GOT3 (cell line): ENCODE results near the gene SKP1.

Experiments
- DNase-seq: peaks from one replicate; lab custom pipeline; 2025; ENCODE audit warnings: mixed read lengths; lab: John Stamatoyannopoulos, UW

SKP1 gene

GRCh38 chr5:134143944-134144941 lies 32.5 kb downstream of the SKP1 start:
- no peak for DNase-seq

- no peak for DNase-seq
These were observed 33.3 kb downstream of the SKP1 start for GRCh38 chr5:134143431-134143830.

GRCh38 chr5:134142806-134143205 lies 33.9 kb downstream of the SKP1 start:
- no peak for DNase-seq

- no peak for DNase-seq
These were observed 34.7 kb downstream of the SKP1 start for GRCh38 chr5:134142052-134142451.

- DNase-seq, result no peak
These were observed 35.3 kb downstream of the SKP1 start for GRCh38 chr5:134141331-134142050.

- no peak for DNase-seq
These were observed 36.1 kb downstream of the SKP1 start for GRCh38 chr5:134140530-134141201.

GRCh38 chr5:134139891-134140469 lies 36.8 kb downstream of the SKP1 start:
- DNase-seq, result no peak

GRCh38 chr5:134139377-134139851 lies 37.3 kb downstream of the SKP1 start:
- DNase-seq, result no peak

- DNase-seq, result no peak
These were observed 38.1 kb downstream of the SKP1 start for GRCh38 chr5:134138416-134139376.

- no peak for DNase-seq
These were observed 40.0 kb downstream of the SKP1 start for GRCh38 chr5:134136771-134137170.

GRCh38 chr5:134136221-134136631 lies 40.5 kb downstream of the SKP1 start:
- DNase-seq, result no peak

GRCh38 chr5:134135091-134135655 lies 41.6 kb downstream of the SKP1 start:
- no peak for DNase-seq

GRCh38 chr5:134133995-134134541 lies 42.7 kb downstream of the SKP1 start:
- DNase-seq, result no peak

GRCh38 chr5:134133188-134133994 lies 43.4 kb downstream of the SKP1 start:
- DNase-seq, result no peak

GRCh38 chr5:134132372-134133187 lies 44.2 kb downstream of the SKP1 start:
- no peak for DNase-seq

- DNase-seq, result no peak
These were observed 45.0 kb downstream of the SKP1 start for GRCh38 chr5:134131578-134132350.

- DNase-seq, result no peak
These were observed 45.6 kb downstream of the SKP1 start for GRCh38 chr5:134131165-134131564.
